ENCODE data around the gene MED8.

Gene MED8, protein sequence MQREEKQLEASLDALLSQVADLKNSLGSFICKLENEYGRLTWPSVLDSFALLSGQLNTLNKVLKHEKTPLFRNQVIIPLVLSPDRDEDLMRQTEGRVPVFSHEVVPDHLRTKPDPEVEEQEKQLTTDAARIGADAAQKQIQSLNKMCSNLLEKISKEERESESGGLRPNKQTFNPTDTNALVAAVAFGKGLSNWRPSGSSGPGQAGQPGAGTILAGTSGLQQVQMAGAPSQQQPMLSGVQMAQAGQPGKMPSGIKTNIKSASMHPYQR

DNA sequence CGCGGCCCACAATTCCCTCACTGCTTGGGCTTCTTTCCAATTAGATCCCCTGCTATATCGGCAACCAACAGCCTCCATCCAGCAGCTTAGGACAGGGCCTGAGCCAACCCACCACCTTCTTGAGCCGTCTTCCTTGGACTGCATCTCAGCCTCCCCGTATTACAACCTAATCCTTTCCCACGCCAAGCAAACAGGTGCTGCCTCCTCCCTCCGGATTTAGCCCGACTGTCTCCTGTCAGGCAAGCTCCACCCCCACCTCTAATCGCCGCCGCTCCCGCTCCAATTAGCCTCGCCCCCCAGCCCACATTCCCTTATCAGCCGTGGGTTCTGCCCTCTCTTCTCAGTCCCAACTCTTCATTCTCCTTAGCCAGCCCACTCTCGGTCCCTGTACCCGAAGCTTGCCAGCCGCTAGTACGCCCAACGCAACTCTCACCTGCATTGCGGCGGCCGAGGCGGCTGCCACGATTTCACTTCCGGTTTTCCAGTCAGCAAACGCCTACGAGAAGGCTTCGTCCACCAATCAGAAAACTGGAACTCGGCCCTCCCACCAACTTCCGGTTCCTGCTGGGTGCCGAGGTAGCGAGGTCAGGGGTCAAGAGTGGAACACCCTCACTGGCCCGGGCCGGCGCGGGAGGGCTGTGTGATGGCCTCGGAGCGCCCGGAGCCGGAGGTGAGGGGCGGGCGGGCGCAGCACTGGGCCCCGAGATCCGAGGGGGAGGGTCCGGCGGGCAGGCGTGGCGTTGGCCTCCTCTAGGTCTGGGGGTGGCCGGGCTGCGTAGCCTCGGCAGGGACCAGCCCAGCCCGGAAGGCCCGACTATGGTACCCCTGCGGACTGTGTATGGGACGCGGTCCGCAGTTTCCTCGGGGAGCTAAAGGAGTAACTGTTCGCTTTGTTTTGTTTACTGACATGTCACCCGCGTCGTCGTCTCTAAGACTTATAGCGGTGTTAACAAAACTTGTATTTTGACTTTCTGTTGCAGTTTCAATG is at the start of gene MED8, which contains the start of gene SZT2:
TSS of gene MED8 (minus strand) at position 475 of the 988 bp plus-strand sequence. CDS start at position 439, 36 bp downstream.
TSS of gene SZT2 (plus strand) at position 574 of the 988 bp plus-strand sequence. CDS start at position 644, 70 bp downstream.
- peak; percentile 94 for DNase-seq

DNA sequence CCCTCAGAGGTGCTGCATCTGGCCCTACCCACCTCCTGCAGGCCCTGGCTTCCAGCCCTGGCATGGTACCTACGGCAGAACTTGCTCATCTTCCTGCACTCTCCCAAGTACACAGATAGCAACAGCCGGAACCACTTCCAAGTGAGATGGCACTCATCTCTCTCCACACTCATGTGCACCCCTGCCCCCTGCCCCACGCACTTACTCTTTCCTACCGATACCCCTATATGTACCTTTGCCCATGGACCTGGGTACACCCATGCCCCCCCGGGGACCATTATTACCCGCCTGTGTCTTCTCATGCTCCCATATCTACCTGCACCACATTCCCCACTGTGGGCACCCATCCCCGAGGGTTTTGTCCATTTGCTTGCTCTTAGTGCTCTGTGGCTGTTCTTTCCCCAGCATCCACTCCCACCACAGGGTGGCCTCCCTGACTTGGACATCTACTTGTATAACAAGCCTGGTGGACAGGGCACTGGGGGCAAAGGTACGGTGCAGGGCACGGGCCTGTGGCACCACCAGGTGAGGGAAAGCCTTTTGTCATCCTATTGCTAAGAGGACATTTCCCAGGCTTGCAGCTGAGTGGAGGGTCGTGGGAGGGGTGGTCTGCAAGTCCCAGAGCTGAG is 49.5 kb upstream of the MED8 start:
- DNase-seq = no peak

DNA sequence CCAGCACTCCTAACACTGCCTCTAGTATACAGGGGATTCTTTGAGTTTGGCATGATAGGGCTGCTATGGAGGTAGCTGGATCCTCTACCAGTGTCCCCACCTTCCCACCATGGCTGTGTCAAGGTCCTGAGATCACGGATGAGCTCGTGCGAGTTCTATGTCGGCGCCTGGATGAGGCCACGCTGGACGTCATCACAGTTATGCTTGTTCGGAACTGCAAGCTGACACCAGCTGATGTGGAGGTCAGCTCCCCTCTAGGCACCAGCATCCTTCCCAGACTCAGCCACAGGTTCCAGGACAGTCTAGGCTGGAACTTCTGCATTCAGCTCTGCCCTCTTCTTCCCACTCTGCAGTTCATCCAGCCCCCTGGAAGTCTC is 49.0 kb upstream of the MED8 start:
- no peak for DNase-seq

- no peak for DNase-seq
Measured at GRCh38 chr1:43438006-43438405, 48.4 kb upstream of the MED8 start.

- DNase-seq = no peak
Measured at GRCh38 chr1:43437031-43437973, 47.7 kb upstream of the MED8 start.

- no peak for DNase-seq
Measured at GRCh38 chr1:43436371-43436770, 46.8 kb upstream of the MED8 start.

GRCh38 chr1:43435146-43436145 is 45.8 kb upstream of the MED8 start:
- DNase-seq = no peak

DNA sequence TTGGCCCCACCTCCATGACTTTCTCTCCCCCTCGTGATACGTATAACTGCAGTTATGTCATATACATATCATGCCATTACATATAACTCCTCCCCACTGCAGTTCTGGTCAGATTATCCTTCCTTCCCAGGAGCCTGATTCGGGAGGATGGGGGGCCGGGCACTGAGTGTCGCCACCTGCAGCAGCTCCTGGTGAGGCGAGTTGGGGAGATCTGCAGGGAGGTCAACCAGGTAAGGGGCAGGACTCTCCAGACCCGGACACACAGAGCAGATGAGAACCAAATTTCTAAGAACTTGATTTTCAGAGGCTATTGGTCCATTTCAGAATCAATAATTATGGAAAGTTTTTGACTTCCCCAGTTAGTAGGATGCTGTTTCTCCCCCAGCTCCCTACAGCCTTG is 44.7 kb upstream of the MED8 start:
- DNase-seq = no peak

DNA sequence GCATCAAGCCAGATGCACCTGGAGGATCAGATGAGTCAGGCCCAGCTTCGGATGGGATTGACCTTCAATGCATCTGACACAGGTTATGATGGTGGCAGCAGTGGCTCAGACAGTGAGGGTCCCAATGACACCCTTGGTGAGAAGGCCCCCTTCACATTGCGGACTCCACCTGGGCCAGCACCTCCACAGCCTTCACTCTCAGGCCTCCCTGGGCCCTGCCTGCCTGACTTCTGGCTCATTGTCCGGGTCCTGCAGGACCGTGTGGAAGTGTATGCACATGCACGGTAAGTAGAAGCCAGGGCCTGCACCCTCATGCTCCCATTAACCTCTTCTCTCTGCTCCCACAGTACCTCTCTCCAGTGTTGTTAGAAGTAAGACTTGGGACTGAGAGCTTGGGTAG is 43.3 kb upstream of the MED8 start:
- DNase-seq = no peak

GRCh38 chr1:43432171-43432860 is 42.7 kb upstream of the MED8 start:
- no peak for DNase-seq

DNA sequence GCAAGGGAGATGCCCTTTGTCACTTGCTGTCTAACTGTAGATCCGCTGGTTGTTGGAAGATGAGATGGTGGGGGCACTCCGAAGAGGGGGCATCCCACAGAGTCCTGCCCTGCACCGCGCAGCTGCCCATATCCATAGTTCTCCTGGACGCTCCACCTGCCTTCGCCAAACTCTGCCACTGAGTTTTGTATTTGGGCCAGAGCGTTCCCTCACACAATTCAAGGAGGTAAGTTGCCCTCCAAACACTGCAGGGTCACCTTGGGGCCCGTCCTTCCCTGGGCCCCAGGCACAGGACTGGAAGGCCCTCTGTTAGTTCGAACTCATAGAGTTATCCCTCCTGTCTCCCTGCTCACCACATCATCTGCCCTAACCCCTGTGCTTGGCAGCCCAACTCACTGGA is 42.1 kb upstream of the MED8 start:
- no peak for DNase-seq

DNA sequence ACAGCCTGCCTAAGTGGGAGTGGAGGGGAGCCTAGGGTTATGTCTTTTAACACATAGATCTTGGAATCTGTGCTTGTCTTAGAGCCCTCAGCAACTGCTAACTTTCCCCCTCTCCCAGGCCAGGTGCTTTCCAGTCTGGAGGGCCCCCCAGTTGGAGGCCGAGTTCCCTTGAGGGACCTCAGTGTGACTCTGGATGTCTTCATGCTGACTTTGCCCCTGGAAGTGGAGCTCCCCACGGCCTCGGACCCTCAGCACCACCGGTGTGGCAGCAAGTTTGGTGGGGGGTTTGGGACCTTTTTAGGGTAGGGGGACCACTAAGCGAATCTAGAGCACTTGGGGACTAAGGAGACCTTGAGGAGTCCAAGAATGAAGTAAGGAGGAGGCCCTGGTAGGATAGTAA is 41.2 kb upstream of the MED8 start:
- no peak for DNase-seq

DNA sequence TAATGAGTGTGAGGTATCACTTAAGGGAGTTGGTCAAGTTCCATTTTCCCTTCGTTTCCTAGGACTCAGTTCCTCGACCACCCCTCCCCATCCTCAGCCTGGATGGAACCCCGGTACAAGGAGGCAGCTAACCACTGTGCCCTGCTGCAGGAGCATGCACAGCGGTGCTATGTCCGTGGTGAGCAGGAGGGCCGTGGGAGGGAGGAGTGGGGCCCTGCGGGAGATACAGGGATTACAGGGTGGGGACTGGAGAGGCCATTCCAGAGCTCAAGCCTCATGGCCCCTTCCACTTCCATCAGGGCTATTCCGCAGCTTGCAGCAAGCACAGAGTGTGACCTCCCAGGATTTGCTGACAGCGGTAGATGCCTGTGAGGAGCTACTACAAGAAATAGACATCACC is 38.3 kb upstream of the MED8 start:
- no peak for DNase-seq

GRCh38 chr1:43427524-43427923 is 37.9 kb upstream of the MED8 start:
- no peak for DNase-seq

GRCh38 chr1:43426221-43426620 is 36.6 kb upstream of the MED8 start:
- no peak for DNase-seq

DNA sequence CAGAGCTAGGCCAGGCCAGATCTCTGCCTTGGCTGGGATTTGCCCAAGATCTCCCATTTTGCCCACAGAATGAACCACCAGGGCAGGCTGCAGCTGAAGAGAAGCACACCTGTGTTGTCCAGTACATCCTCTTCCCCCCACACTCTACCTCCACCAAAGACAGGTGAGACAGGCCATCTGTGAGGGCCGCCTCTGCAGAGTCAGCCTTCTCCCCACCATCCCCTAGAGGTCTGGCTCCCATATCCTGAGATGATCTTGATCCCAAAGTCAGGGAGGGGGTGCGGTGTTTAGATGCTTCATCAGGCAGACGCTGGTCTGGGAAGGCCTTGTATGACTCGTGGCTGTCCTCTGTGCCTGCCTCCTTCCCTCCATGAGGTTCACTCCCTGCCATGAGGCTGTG is 35.4 kb upstream of the MED8 start:
- no peak for DNase-seq

GRCh38 chr1:43423672-43424550 is 34.3 kb upstream of the MED8 start:
- DNase-seq = no peak

GRCh38 chr1:43422995-43423671 is 33.5 kb upstream of the MED8 start:
- no peak for DNase-seq
